Fibroblast of lung (primary cell): Measurements from ENCODE around the gene PXDN.
"Not testable (repeated sequence)": the region's sequence is repeated elsewhere in the genome, so short reads cannot be mapped to it uniquely, and the experiment has no call there.

Experiments
- EZH2 ChIP-seq: IDR thresholded peaks from 2 replicates; pipeline ENCODE4 v1.5.1; 2012; ENCODE audit warnings: low read length, control low read depth, mild to moderate bottlenecking; ENCODE audit errors: missing control alignments
- TF ChIP-seq, protein P1 (sequence below), 2 donors: IDR thresholded peaks in 1 of 2; conservative IDR thresholded peaks in 1 of 2; 1 replicate in 1 of 2; 2 replicates in 1 of 2; pipeline ENCODE4 v1.5.1; 2011 to 2012; ENCODE audit warnings: low read length in 2 of 2, control low read depth in 1 of 2, inconsistent platforms in 1 of 2, low read depth in 1 of 2, mild to moderate bottlenecking in 1 of 2

DNA sequence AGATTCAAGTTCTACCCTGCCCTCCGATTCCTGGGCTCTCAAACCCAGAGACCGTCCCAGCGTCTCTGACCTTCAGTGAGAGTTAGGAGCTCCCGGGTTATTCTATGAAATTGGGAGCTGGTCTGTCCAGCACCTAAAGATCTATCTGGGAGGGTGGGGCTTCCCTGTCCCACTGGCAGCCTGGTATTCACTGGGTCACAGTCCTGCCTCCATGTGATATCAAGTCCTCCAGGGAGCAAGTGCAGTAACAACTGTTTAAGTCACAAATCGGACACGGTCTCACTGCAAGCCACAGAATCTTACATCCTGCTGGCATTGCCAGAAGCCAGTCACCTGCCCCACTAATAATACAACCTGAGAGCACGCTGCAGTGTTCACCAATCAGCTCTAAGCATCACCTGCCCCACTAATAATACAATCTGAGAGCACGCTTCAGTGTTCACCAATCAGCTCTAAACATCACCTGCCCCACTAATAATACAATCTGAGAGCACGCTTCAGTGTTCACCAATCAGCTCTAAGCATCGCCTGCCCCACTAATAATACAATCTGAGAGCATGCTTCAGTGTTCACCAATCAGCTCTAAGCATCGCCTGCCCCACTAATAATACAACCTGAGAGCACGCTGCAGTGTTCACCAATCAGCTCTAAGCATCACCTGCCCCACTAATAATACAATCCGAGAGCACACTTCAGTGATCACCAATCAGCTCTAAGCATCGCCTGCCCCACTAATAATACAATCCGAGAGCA is 38.0 kb downstream of the PXDN start:
- TF ChIP-seq, protein P1, sequence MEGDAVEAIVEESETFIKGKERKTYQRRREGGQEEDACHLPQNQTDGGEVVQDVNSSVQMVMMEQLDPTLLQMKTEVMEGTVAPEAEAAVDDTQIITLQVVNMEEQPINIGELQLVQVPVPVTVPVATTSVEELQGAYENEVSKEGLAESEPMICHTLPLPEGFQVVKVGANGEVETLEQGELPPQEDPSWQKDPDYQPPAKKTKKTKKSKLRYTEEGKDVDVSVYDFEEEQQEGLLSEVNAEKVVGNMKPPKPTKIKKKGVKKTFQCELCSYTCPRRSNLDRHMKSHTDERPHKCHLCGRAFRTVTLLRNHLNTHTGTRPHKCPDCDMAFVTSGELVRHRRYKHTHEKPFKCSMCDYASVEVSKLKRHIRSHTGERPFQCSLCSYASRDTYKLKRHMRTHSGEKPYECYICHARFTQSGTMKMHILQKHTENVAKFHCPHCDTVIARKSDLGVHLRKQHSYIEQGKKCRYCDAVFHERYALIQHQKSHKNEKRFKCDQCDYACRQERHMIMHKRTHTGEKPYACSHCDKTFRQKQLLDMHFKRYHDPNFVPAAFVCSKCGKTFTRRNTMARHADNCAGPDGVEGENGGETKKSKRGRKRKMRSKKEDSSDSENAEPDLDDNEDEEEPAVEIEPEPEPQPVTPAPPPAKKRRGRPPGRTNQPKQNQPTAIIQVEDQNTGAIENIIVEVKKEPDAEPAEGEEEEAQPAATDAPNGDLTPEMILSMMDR (conservative IDR thresholded peaks at IDR 0.05 in 1 of 2, IDR thresholded peaks at IDR 0.05 in 1 of 2; ENCODE audit: low read depth in 1 of 2, low read length in 2 of 2): not testable (repeated sequence)
- not testable (repeated sequence) for TF ChIP-seq EZH2
